B cell (primary cell): ENCODE measurements around the gene FAM120AOS. TPM values are rescaled to one million over a fixed set of nuclear protein-coding genes. Genes with fewer than 3 reads are reported as not detected.

ENCODE experiments used
- ATAC-seq: fragments of 200-7000 bp; cut with Tn5 transposase; one replicate; pipeline ENCODE4 v1.10.0; 2021; ENCODE audit warnings: low read depth, mild to moderate bottlenecking, moderate number of reproducible peaks, moderate library complexity
- CTCF ChIA-PET: fragments of 350-600 bp; sonication (Branson Sonifier 250); formaldehyde crosslinking; loops from one replicate; lab custom pipeline; 2021; ENCODE audit warnings: antibody characterized with exemption, inconsistent platforms; lab: Charles Lee
- POLR2A ChIA-PET: fragments of 350-600 bp; sonication (Branson Sonifier 250); formaldehyde crosslinking; loops from one replicate; lab custom pipeline; 2021; ENCODE audit warnings: antibody characterized with exemption; lab: Charles Lee
- DNase-seq: peaks from one replicate; pipeline ENCODE4 v3.0.0; 2013
- H2AFZ ChIP-seq: 2 replicates; pipeline ENCODE4 v1.6.1; 2012; ENCODE audit warnings: mild to moderate bottlenecking, low read depth, low read length; ENCODE audit not compliant: insufficient read depth, poor library complexity, severe bottlenecking
- H3K27ac ChIP-seq, 2 donors: 1 replicate in 1 of 2; 2 replicates in 1 of 2; pipeline ENCODE4 v1.5.1; 2012 to 2013; ENCODE audit warnings: low read length in 2 of 2, mild to moderate bottlenecking in 2 of 2, moderate library complexity in 1 of 2
- H3K27me3 ChIP-seq, 4 experiments: fragments of 200-600 bp in 1 of 4; sonication (generic) in 1 of 4; replicated peaks in 1 of 4; 1 replicate in 2 of 4; 2 replicates in 2 of 4; pipeline versions ENCODE4 v1.6.1 to v1.7.0; 2013 to 2016; ENCODE audit warnings: low read length in 3 of 4, mild to moderate bottlenecking in 2 of 4, mixed read lengths in 1 of 4, moderate library complexity in 1 of 4; ENCODE audit not compliant: insufficient read depth in 4 of 4, control insufficient read depth in 3 of 4; ENCODE audit errors: control extremely low read depth in 1 of 4
- H3K36me3 ChIP-seq, 2 experiments: replicated peaks in 1 of 2; 1 replicate in 1 of 2; 2 replicates in 1 of 2; pipeline versions ENCODE4 v1.6.1 to v1.7.1; 2013; ENCODE audit warnings: low read length in 1 of 2; ENCODE audit not compliant: insufficient read depth in 2 of 2, control insufficient read depth in 1 of 2; ENCODE audit errors: control extremely low read depth in 1 of 2, extremely low read depth in 1 of 2
- H3K4me1 ChIP-seq, 2 donors: fragments of 200-600 bp in 1 of 2; sonication (generic) in 1 of 2; 1 replicate in 1 of 2; 2 replicates in 1 of 2; pipeline versions ENCODE4 v1.5.1 to v1.6.1; 2013 to 2017; ENCODE audit warnings: low read length in 2 of 2; ENCODE audit not compliant: control insufficient read depth in 2 of 2, insufficient read depth in 2 of 2
- H3K4me2 ChIP-seq: replicated peaks from 2 replicates; pipeline ENCODE3; 2012; ENCODE audit warnings: mild to moderate bottlenecking, low read depth, low read length; ENCODE audit not compliant: poor library complexity, severe bottlenecking
- H3K4me3 ChIP-seq, 5 experiments: fragments of 200-600 bp in 1 of 5; sonication (generic) in 1 of 5; 1 replicate in 3 of 5; 2 replicates in 2 of 5; pipeline versions ENCODE4 v1.5.1 to v1.7.0; 2011 to 2016; ENCODE audit warnings: low read length in 4 of 5, mild to moderate bottlenecking in 4 of 5, low read depth in 2 of 5, control low read depth in 1 of 5, moderate library complexity in 1 of 5; ENCODE audit not compliant: insufficient read depth in 1 of 5; ENCODE audit errors: control extremely low read depth in 1 of 5, extremely low read depth in 1 of 5
- H3K79me2 ChIP-seq: fragments of 200-600 bp; sonication (generic); one replicate; pipeline ENCODE4 v1.6.0; 2016; ENCODE audit warnings: low read length; ENCODE audit not compliant: control insufficient read depth, insufficient read depth
- H3K9ac ChIP-seq: fragments of 200-600 bp; sonication (generic); 2 replicates; pipeline ENCODE4 v1.6.1; 2017; ENCODE audit warnings: mild to moderate bottlenecking, low read length, moderate library complexity
- H3K9me3 ChIP-seq, 3 donors: one replicate each; pipeline versions ENCODE4 v1.6.1 to v1.7.1; 2013; ENCODE audit warnings: low read length in 2 of 3; ENCODE audit not compliant: control insufficient read depth in 2 of 3, insufficient read depth in 1 of 3; ENCODE audit errors: control extremely low read depth in 1 of 3
- H4K20me1 ChIP-seq: 2 replicates; pipeline ENCODE4 v1.6.0; 2012; ENCODE audit warnings: mild to moderate bottlenecking, low read length; ENCODE audit not compliant: insufficient read depth, control insufficient read depth, poor library complexity, severe bottlenecking
- H3K27ac Mint-ChIP-seq: one replicate; pipeline ENCODE4 v1.8.0; 2021; ENCODE audit warnings: mixed read lengths
- H3K27me3 Mint-ChIP-seq: one replicate; pipeline ENCODE4 v1.8.0; 2021; ENCODE audit warnings: mixed read lengths
- H3K4me1 Mint-ChIP-seq: one replicate; pipeline ENCODE4 v1.8.0; 2021; ENCODE audit warnings: mixed read lengths
- H3K4me3 Mint-ChIP-seq: one replicate; pipeline ENCODE4 v1.8.0; 2021; ENCODE audit warnings: mixed read lengths
- H3K9me3 Mint-ChIP-seq: one replicate; pipeline ENCODE4 v1.8.0; 2022; ENCODE audit warnings: mixed read lengths; ENCODE audit not compliant: insufficient read depth
- EZH2 ChIP-seq: IDR thresholded peaks from 2 replicates; pipeline ENCODE4 v1.6.1; 2012; ENCODE audit warnings: borderline replicate concordance, low read depth, mild to moderate bottlenecking, moderate library complexity, low read length; ENCODE audit not compliant: insufficient read depth, poor library complexity, severe bottlenecking
- WGBS: methylation state at CpG from one replicate; pipeline ENCODE4 v1.1.5; 2013; ENCODE audit warnings: missing lambda C conversion rate; ENCODE audit not compliant: insufficient coverage; 5-methylcytosine and 5-hydroxymethylcytosine counted together
- intact Hi-C: fragments of 100-400 bp; cut with micrococcal nuclease; formaldehyde crosslinking; loops from one replicate; pipeline ENCODE4 v1.10.0; 2022
- polyA plus RNA-seq: library from polyadenylated mRNA; depleted of rRNA; stranded (reverse); fragments of >200 nt; gene quantifications from 2 replicates; pipeline ENCODE4 v1.2.3, GENCODE V29; 2012
- total RNA-seq, 2 donors: library from RNA; stranded (reverse); fragments of 120-200 nt in 1 of 2; gene quantifications; 1 replicate in 1 of 2; 2 replicates in 1 of 2; pipeline versions ENCODE4 v1.2.3 to v1.2.4, GENCODE V29; 2013 to 2022
- TF ChIP-seq, protein P1 (sequence below): fragments of 200-600 bp; IDR thresholded peaks from one replicate; pipeline ENCODE4 v1.8.0; 2022; ENCODE audit warnings: antibody characterized with exemption, mild to moderate bottlenecking

Gene FAM120AOS
- total and polyA plus RNA-seq, 2 donors (not counting 1 experiment from before 2014, with no cell fraction given), result 36.0 to 47.8 TPM

DNA sequence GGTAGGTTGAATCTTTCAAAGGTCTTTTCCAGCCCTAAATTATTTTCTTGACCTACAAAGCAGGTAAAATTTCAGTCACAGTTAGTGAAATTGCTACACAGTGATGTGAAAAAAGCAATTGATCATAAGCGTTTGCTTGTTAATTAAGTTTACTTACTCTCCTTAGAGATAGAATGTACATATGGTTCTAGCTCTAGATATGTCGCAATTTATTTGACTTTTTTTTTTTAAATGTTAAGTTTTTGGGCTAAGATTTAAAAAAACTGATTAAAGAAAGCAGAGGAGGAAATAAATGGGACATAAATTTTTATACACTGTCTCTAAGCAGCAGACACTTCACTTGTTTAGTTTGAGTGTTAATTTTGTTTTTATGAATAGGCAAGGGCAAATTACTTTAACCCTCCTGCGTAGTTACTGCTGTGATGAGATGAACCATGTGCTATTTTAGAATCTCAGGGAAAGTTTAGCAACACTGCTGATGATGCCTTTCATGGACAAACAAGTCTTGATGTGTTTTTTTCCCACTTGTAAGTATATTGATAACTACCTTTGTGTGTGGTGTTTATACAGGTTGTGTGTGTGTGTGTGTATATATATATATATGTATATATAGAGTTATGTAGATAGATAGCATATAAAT lies 38.3 kb upstream of the FAM120AOS start:
- ChIA-PET POLR2A (interaction anchor here (0.6 to 0.9 kb wide), 2 partner anchors 9 to 38 kb away, joined by 3 read pairs; partner anchors contain the start of gene FAM120AOS), CTCF (interaction anchor here (1.8 kb wide), 1 partner anchor 75 kb away, joined by 6 read pairs; no protein-coding TSS in a partner anchor)
- Histone ChIP-seq H3K9me3 (no peaks in the 10 kb centered on the region), H3K4me3 (no peak overlapping the region), H3K36me3 (peaks cover 3 to 54% of the 10 kb centered on the region in 2 experiments), H3K4me1 (peaks cover 6 to 11% of the 10 kb centered on the region in 2 donors), H3K27ac (no peak overlapping the region), H4K20me1 (peaks cover 75% of the 10 kb centered on the region), H3K79me2 (peaks cover 71% of the 10 kb centered on the region), H3K27me3 (no peaks in the 10 kb centered on the region), H3K4me2 (no peak overlapping the region), H2AFZ (no peak overlapping the region), H3K9ac (no peak overlapping the region)
- TF ChIP-seq, protein P1, sequence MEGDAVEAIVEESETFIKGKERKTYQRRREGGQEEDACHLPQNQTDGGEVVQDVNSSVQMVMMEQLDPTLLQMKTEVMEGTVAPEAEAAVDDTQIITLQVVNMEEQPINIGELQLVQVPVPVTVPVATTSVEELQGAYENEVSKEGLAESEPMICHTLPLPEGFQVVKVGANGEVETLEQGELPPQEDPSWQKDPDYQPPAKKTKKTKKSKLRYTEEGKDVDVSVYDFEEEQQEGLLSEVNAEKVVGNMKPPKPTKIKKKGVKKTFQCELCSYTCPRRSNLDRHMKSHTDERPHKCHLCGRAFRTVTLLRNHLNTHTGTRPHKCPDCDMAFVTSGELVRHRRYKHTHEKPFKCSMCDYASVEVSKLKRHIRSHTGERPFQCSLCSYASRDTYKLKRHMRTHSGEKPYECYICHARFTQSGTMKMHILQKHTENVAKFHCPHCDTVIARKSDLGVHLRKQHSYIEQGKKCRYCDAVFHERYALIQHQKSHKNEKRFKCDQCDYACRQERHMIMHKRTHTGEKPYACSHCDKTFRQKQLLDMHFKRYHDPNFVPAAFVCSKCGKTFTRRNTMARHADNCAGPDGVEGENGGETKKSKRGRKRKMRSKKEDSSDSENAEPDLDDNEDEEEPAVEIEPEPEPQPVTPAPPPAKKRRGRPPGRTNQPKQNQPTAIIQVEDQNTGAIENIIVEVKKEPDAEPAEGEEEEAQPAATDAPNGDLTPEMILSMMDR, result no peak
- no peak for TF ChIP-seq EZH2
- DNase-seq, result no peak
- Mint-ChIP-seq H3K27ac (no peak overlapping the region), H3K4me3 (no peak overlapping the region), H3K9me3 (no peaks in the 10 kb centered on the region), H3K4me1 (peaks cover 22% of the 10 kb centered on the region), H3K27me3 (no peaks in the 10 kb centered on the region)
- intact Hi-C loops, result no loop called here
- no peak for ATAC-seq
- WGBS, result no CpG with 5 or more reads among the region's 3 CpGs

DNA sequence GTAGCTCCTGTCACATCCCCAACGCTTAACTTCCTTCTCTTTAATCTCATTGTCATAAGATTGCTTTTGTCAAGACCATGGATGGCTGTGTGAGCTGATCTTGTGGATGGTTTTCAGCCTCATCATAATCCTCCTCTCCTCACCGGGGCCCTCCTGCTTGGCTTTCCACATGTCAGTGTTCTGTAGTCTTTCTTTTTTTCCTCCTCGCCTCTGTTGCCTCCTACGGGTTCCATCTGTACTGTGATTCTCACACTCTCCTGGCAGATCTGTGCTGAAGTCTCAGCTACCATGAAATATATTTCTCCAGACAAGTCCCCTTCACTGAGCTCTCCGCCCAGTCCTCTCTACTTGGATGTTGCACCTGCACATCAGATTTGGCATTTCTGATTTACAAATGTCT lies 34.9 kb upstream of the FAM120AOS start:
- peaks cover 84% of the 10 kb centered on the region for H3K79me2 ChIP-seq
- intact Hi-C loops, result no loop called here
- H3K4me1 Mint-ChIP-seq, result peaks cover 26% of the 10 kb centered on the region
- ChIA-PET POLR2A (no interaction called here), CTCF (no interaction called here)
- 96% methylated on average over 4 of the region's 5 CpGs for WGBS
- H3K27ac ChIP-seq, result no peak overlapping the region
- TF ChIP-seq, protein P1, result no peak
- TF ChIP-seq EZH2, result no peak
- no peaks in the 10 kb centered on the region for H3K27me3 ChIP-seq
- H3K27me3 Mint-ChIP-seq, result no peaks in the 10 kb centered on the region
- H3K9me3 ChIP-seq, result no peaks in the 10 kb centered on the region
- H3K36me3 ChIP-seq, result peaks cover 5 to 51% of the 10 kb centered on the region in 2 experiments
- DNase-seq, result no peak
- H3K4me3 Mint-ChIP-seq, result no peak overlapping the region
- H3K9ac ChIP-seq, result no peak overlapping the region
- ATAC-seq, result no peak
- H3K4me2 ChIP-seq, result no peak overlapping the region
- no peak overlapping the region for H2AFZ ChIP-seq
- H3K9me3 Mint-ChIP-seq, result no peaks in the 10 kb centered on the region
- H4K20me1 ChIP-seq, result peaks cover 51% of the 10 kb centered on the region
- no peak overlapping the region for H3K4me3 ChIP-seq
- peaks cover 6 to 11% of the 10 kb centered on the region in 2 donors for H3K4me1 ChIP-seq
- H3K27ac Mint-ChIP-seq, result no peak overlapping the region
